ENCODE results near the gene TSPAN17. TPM values are rescaled to one million over a fixed set of nuclear protein-coding genes. Genes with fewer than 3 reads are reported as not detected.

Gene TSPAN17
- total and polyA plus RNA-seq, 2 donors (not counting 1 experiment from before 2014, with no cell fraction given) = 34.8 to 35.2 TPM

DNA sequence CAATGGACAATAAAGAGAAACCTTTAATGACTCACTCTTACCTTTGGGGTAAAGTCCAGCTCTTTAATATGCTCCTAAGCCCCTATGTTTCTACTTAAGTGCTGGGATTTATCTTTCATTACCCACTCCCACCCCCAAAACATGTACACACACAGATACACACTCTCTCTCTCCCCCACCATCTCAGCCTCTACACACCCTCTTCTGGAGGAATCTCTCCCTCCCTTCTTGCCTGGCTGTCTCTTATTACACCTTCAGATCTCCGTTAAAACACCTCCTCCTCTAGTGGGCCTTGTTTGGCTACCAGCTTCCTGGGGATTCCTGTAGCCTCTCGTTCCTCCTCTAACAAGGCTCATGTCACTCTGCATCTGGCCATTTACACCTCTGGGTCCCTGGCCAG lies 44.2 kb upstream of the TSPAN17 start:
- no peak overlapping the region for H3K4me2 ChIP-seq (ENCODE audit: extremely low read depth, insufficient read depth, low read length)
- DNase-seq (ENCODE audit: low read depth in 2 of 2) = no peak
- no peak overlapping the region for H3K27ac ChIP-seq (ENCODE audit: insufficient read depth, low read length)
- no peaks in the 10 kb centered on the region for H3K4me1 ChIP-seq (ENCODE audit: control insufficient read depth, extremely low read depth, insufficient read depth, low read length)
- H2AFZ ChIP-seq (ENCODE audit: low read length) = no peak overlapping the region
- H3K9me3 ChIP-seq (ENCODE audit: control insufficient read depth, insufficient read depth, low read depth, low read length) = no peaks in the 10 kb centered on the region
- no peak for TF ChIP-seq CTCF (conservative IDR thresholded peaks at IDR 0.05 in 1 of 2, IDR thresholded peaks at IDR 0.05 in 1 of 2; ENCODE audit: low read depth in 1 of 2, low read length in 2 of 2)
- no peak for TF ChIP-seq EZH2 (IDR thresholded peaks at IDR 0.05; ENCODE audit: low read length, missing control alignments)
- H3K36me3 ChIP-seq (ENCODE audit: control insufficient read depth, insufficient read depth, low read length) = no peaks in the 10 kb centered on the region
- H4K20me1 ChIP-seq (ENCODE audit: control insufficient read depth, extremely low read depth, insufficient read depth, low read length) = no peaks in the 10 kb centered on the region
- no peak overlapping the region for H3K9ac ChIP-seq (ENCODE audit: insufficient read depth, low read length)
- no peaks in the 10 kb centered on the region for H3K27me3 ChIP-seq (ENCODE audit: control insufficient read depth, insufficient read depth, low read length)
- H3K4me3 ChIP-seq (replicated peaks in 1 of 4; ENCODE audit: control extremely low read depth in 1 of 4, insufficient read depth in 1 of 4, low read depth in 3 of 4, low read length in 4 of 4) = no peak overlapping the region
- H3K79me2 ChIP-seq (ENCODE audit: control insufficient read depth, insufficient read depth, low read length) = no peaks in the 10 kb centered on the region

- no peak overlapping the region for H3K27ac ChIP-seq (ENCODE audit: insufficient read depth, low read length)
- no peak overlapping the region for H2AFZ ChIP-seq (ENCODE audit: low read length)
- TF ChIP-seq EZH2 (IDR thresholded peaks at IDR 0.05; ENCODE audit: low read length, missing control alignments) (no peak), CTCF (conservative IDR thresholded peaks at IDR 0.05 in 1 of 2, IDR thresholded peaks at IDR 0.05 in 1 of 2; ENCODE audit: low read depth in 1 of 2, low read length in 2 of 2) (no peak)
Observed at GRCh38 chr5:176606032-176606431, 41.3 kb upstream of the TSPAN17 start.

GRCh38 chr5:176606875-176607274 lies 40.4 kb upstream of the TSPAN17 start:
- Histone ChIP-seq H2AFZ (ENCODE audit: low read length) (no peak overlapping the region), H3K79me2 (ENCODE audit: control insufficient read depth, insufficient read depth, low read length) (no peaks in the 10 kb centered on the region), H3K4me2 (ENCODE audit: extremely low read depth, insufficient read depth, low read length) (no peak overlapping the region), H4K20me1 (ENCODE audit: control insufficient read depth, extremely low read depth, insufficient read depth, low read length) (no peaks in the 10 kb centered on the region), H3K27me3 (ENCODE audit: control insufficient read depth, insufficient read depth, low read length) (no peaks in the 10 kb centered on the region), H3K9ac (ENCODE audit: insufficient read depth, low read length) (no peak overlapping the region), H3K4me3 (replicated peaks in 1 of 4; ENCODE audit: control extremely low read depth in 1 of 4, insufficient read depth in 1 of 4, low read depth in 3 of 4, low read length in 4 of 4) (no peak overlapping the region), H3K4me1 (ENCODE audit: control insufficient read depth, extremely low read depth, insufficient read depth, low read length) (peaks cover 2% of the 10 kb centered on the region), H3K36me3 (ENCODE audit: control insufficient read depth, insufficient read depth, low read length) (no peaks in the 10 kb centered on the region), H3K27ac (ENCODE audit: insufficient read depth, low read length) (no peak overlapping the region), H3K9me3 (ENCODE audit: control insufficient read depth, insufficient read depth, low read depth, low read length) (no peaks in the 10 kb centered on the region)
- TF ChIP-seq CTCF (conservative IDR thresholded peaks at IDR 0.05 in 1 of 2, IDR thresholded peaks at IDR 0.05 in 1 of 2; ENCODE audit: low read depth in 1 of 2, low read length in 2 of 2) (no peak), EZH2 (IDR thresholded peaks at IDR 0.05; ENCODE audit: low read length, missing control alignments) (no peak)
- no peak for DNase-seq (ENCODE audit: low read depth in 2 of 2)

More at GRCh38 chr5:176606032-176606431, 41.3 kb upstream of the TSPAN17 start:
- no peak overlapping the region for H3K4me3 ChIP-seq (replicated peaks in 1 of 4; ENCODE audit: control extremely low read depth in 1 of 4, insufficient read depth in 1 of 4, low read depth in 3 of 4, low read length in 4 of 4)
- no peaks in the 10 kb centered on the region for H3K4me1 ChIP-seq (ENCODE audit: control insufficient read depth, extremely low read depth, insufficient read depth, low read length)
- no peaks in the 10 kb centered on the region for H3K36me3 ChIP-seq (ENCODE audit: control insufficient read depth, insufficient read depth, low read length)
- H3K4me2 ChIP-seq (ENCODE audit: extremely low read depth, insufficient read depth, low read length) = no peak overlapping the region
- H3K9ac ChIP-seq (ENCODE audit: insufficient read depth, low read length) = no peak overlapping the region
- no peaks in the 10 kb centered on the region for H3K79me2 ChIP-seq (ENCODE audit: control insufficient read depth, insufficient read depth, low read length)
- no peak for DNase-seq (ENCODE audit: low read depth in 2 of 2)
- no peaks in the 10 kb centered on the region for H3K9me3 ChIP-seq (ENCODE audit: control insufficient read depth, insufficient read depth, low read depth, low read length)
- H3K27me3 ChIP-seq (ENCODE audit: control insufficient read depth, insufficient read depth, low read length) = no peaks in the 10 kb centered on the region
- no peaks in the 10 kb centered on the region for H4K20me1 ChIP-seq (ENCODE audit: control insufficient read depth, extremely low read depth, insufficient read depth, low read length)

Measured in fibroblast of lung (primary cell).